Gastroesophageal sphincter (tissue), 3 donors: Measurements from ENCODE around the gene TSEN15.

Source experiments
- CTCF ChIP-seq, 4 experiments: fragments of 200-600 bp in 2 of 4; fragments of 450-650 bp in 2 of 4; sonication (generic) in 1 of 4; IDR thresholded peaks; one replicate each; pipeline ENCODE4 v1.5.1; 2017 to 2019; ENCODE audit warnings: antibody characterized with exemption in 4 of 4, mild to moderate bottlenecking in 2 of 4, moderate library complexity in 2 of 4
- POLR2A ChIP-seq, 2 donors: fragments of 450-650 bp; IDR thresholded peaks; one replicate each; pipeline ENCODE4 v1.6.1; 2017; ENCODE audit warnings: antibody characterized with exemption in 2 of 2, mild to moderate bottlenecking in 2 of 2, moderate library complexity in 1 of 2

- TF ChIP-seq CTCF (IDR thresholded peaks at IDR 0.05), result no peak
- no peak for TF ChIP-seq POLR2A (IDR thresholded peaks at IDR 0.05)
Measured at GRCh38 chr1:184041731-184042130, 9.8 kb upstream of the TSEN15 start.
